HepG2 (cell line): ENCODE data around the gene RASSF6. TPM values are rescaled to one million over a fixed set of nuclear protein-coding genes. Genes with fewer than 3 reads are reported as not detected.
A peak's percentile ranks its signal among the peaks of the same experiment; 100 is the strongest.

Experiments
- ARID4A ChIP-seq: sonication (generic); formaldehyde crosslinking; IDR thresholded peaks from 2 replicates; pipeline ENCODE4 v1.5.0; 2020; ENCODE audit warnings: mild to moderate bottlenecking, missing genetic modification reagents, borderline replicate concordance
- ATAD3A ChIP-seq: sonication (generic); formaldehyde crosslinking; IDR thresholded peaks from 2 replicates; pipeline ENCODE4 v1.4.0; 2020; ENCODE audit warnings: missing genetic modification reagents
- BORCS8-MEF2B ChIP-seq: sonication (generic); formaldehyde crosslinking; IDR thresholded peaks from 2 replicates; pipeline ENCODE4 v1.8.0; 2022; ENCODE audit warnings: mild to moderate bottlenecking, missing genetic modification reagents
- BRD4 ChIP-seq: sonication (generic); formaldehyde crosslinking; IDR thresholded peaks from 2 replicates; pipeline ENCODE4 v1.4.0; 2020; ENCODE audit warnings: missing genetic modification reagents
- CEBPG ChIP-seq: IDR thresholded peaks from 2 replicates; pipeline ENCODE4 v1.6.1; 2016
- HMG20A ChIP-seq: IDR thresholded peaks from 2 replicates; pipeline ENCODE4 v1.6.1; 2016; ENCODE audit warnings: borderline replicate concordance
- HNF4G ChIP-seq, 2 experiments: sonication (generic) in 1 of 2; formaldehyde crosslinking in 1 of 2; IDR thresholded peaks; 2 replicates each; pipeline versions ENCODE4 v1.4.0 to v1.6.1; 2011 to 2020; ENCODE audit warnings: borderline replicate concordance in 2 of 2, low read depth in 2 of 2, mild to moderate bottlenecking in 2 of 2, low read length in 1 of 2, missing genetic modification reagents in 1 of 2, moderate library complexity in 1 of 2
- HNRNPLL ChIP-seq: fragments of 200-400 bp; formaldehyde crosslinking; IDR thresholded peaks from 2 replicates; pipeline ENCODE4 v1.6.1; 2017; ENCODE audit warnings: mild to moderate bottlenecking, low read depth, low read length; ENCODE audit not compliant: poor library complexity, severe bottlenecking
- HOXA7 ChIP-seq: sonication (generic); formaldehyde crosslinking; IDR thresholded peaks from 2 replicates; pipeline ENCODE4 v1.8.1; 2022; ENCODE audit warnings: mild to moderate bottlenecking, missing genetic modification reagents, moderate library complexity
- JDP2 ChIP-seq: sonication (generic); formaldehyde crosslinking; IDR thresholded peaks from 2 replicates; pipeline ENCODE4 v1.8.1; 2022; ENCODE audit warnings: missing genetic modification reagents, borderline replicate concordance
- KAT2B ChIP-seq: fragments of 150-350 bp; IDR thresholded peaks from 2 replicates; pipeline ENCODE4 v1.6.1; 2014; ENCODE audit warnings: low read depth, low read length, borderline replicate concordance
- REL ChIP-seq: sonication (generic); formaldehyde crosslinking; conservative IDR thresholded peaks from 2 replicates; pipeline ENCODE4 v1.8.0; 2022; ENCODE audit warnings: mild to moderate bottlenecking, missing genetic modification reagents, moderate library complexity
- SRSF9 ChIP-seq: fragments of 200-400 bp; formaldehyde crosslinking; IDR thresholded peaks from 2 replicates; pipeline ENCODE4 v1.6.1; 2018; ENCODE audit warnings: borderline replicate concordance, mild to moderate bottlenecking, low read depth, low read length; ENCODE audit not compliant: insufficient read depth, poor library complexity, severe bottlenecking
- STAG1 ChIP-seq: sonication (generic); formaldehyde crosslinking; IDR thresholded peaks from 2 replicates; pipeline ENCODE4 v1.4.0; 2020; ENCODE audit warnings: missing genetic modification reagents
- TAF1 ChIP-seq: sonication (generic); formaldehyde crosslinking; IDR thresholded peaks from 2 replicates; pipeline ENCODE4 v1.4.0; 2020; ENCODE audit warnings: missing genetic modification reagents
- TCF7 ChIP-seq: sonication (generic); IDR thresholded peaks from 2 replicates; pipeline ENCODE4 v1.6.1; 2016; ENCODE audit warnings: antibody characterized with exemption, low read depth
- TSC22D2 ChIP-seq: sonication (generic); formaldehyde crosslinking; IDR thresholded peaks from 2 replicates; pipeline ENCODE4 v1.5.1; 2020; ENCODE audit warnings: missing genetic modification reagents, mild to moderate bottlenecking, borderline replicate concordance
- ZBTB7A ChIP-seq: sonication (generic); formaldehyde crosslinking; IDR thresholded peaks from 2 replicates; pipeline ENCODE4 v1.8.0; 2022; ENCODE audit warnings: mild to moderate bottlenecking, missing genetic modification reagents
- ZKSCAN1 ChIP-seq: fragments of 150-350 bp; IDR thresholded peaks from 2 replicates; pipeline ENCODE4 v1.6.1; 2014; ENCODE audit warnings: low read length
- ZNF143 ChIP-seq: sonication (generic); formaldehyde crosslinking; IDR thresholded peaks from 2 replicates; pipeline ENCODE4 v1.4.0; 2020; ENCODE audit warnings: missing genetic modification reagents
- ZNF460 ChIP-seq: sonication (generic); formaldehyde crosslinking; IDR thresholded peaks from 2 replicates; pipeline ENCODE4 v1.5.1; 2020; ENCODE audit warnings: missing genetic modification reagents, mild to moderate bottlenecking, borderline replicate concordance
- ZNF580 ChIP-seq: IDR thresholded peaks from 2 replicates; pipeline ENCODE4 v1.6.1; 2016; ENCODE audit warnings: low read depth, borderline replicate concordance
- ZNF597 ChIP-seq: sonication (generic); formaldehyde crosslinking; IDR thresholded peaks from 2 replicates; pipeline ENCODE4 v1.5.0; 2020; ENCODE audit warnings: missing genetic modification reagents
- ZNF672 ChIP-seq: sonication (generic); formaldehyde crosslinking; IDR thresholded peaks from 2 replicates; pipeline ENCODE4 v1.8.1; 2022; ENCODE audit warnings: missing genetic modification reagents
- ZNF788 ChIP-seq: sonication (generic); formaldehyde crosslinking; IDR thresholded peaks from 2 replicates; pipeline ENCODE4 v1.5.0; 2020; ENCODE audit warnings: mild to moderate bottlenecking, missing genetic modification reagents, borderline replicate concordance
- ZNF83 ChIP-seq: sonication (generic); formaldehyde crosslinking; IDR thresholded peaks from 2 replicates; pipeline ENCODE4 v1.4.0; 2020; ENCODE audit warnings: missing genetic modification reagents, mild to moderate bottlenecking, borderline replicate concordance
- ZSCAN31 ChIP-seq: sonication (generic); formaldehyde crosslinking; IDR thresholded peaks from 2 replicates; pipeline ENCODE4 v1.5.0; 2020; ENCODE audit warnings: low read depth, mild to moderate bottlenecking, missing genetic modification reagents
- polyA plus RNA-seq, 8 experiments: library from polyadenylated mRNA; depleted of rRNA in 3 of 8; stranded (reverse) in 7 of 8; unstranded in 1 of 8; fragments of >200 nt; fragmentation: Illumina TruSeq in 4 of 8; extraction: Trizol in 4 of 8; gene quantifications; 2 replicates each; pipeline versions ENCODE4 v1.2.1 to v1.2.3, GENCODE V29; 2011 to 2016; ENCODE audit warnings: low read depth in 4 of 8, missing spikeins in 1 of 8, mixed read lengths in 1 of 8; ENCODE audit not compliant: insufficient read depth in 1 of 8
- total RNA-seq, 5 experiments: library from RNA; depleted of rRNA; stranded (reverse); fragments of >200 nt; fragmentation: Illumina TruSeq; extraction: Trizol; gene quantifications; 2 replicates each; pipeline ENCODE4 v1.2.3, GENCODE V29; 2016; ENCODE audit warnings: low read depth in 1 of 5

RASSF6 gene
- total and polyA plus RNA-seq, 2 of the 13 experiments (the other 11 are each of a cell fraction or from before 2014, with no cell fraction given) = 0.03 to 0.11 TPM

DNA sequence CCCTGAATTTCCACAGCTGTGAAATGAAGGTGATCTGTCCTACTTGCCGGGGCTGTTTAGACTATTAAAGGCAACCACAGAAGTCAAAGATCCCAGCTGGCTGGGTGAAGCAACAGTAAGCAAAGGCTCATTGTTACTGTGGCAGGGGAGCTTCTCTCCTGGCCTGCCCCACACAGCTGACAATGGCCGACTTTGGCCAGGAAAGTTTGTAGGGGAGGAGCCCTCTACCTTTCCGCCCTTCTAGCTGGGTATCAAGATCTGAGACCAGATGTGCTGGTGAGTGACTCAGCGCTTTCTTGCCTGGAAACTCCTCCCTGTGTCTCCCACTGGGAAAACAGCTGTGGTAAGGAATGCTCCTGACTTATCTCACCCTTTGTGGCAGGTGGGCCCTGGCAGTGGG is 21.1 kb downstream of the RASSF6 start (continued):
- TF ChIP-seq ARID4A (peak; percentile 71; the same call in 1 of the 2 replicates), ZNF672 (no peak), HMG20A (peak; percentile 87), ATAD3A (CRISPR knock-in tag) (no peak), HNF4G (IDR thresholded peaks at IDR 0.05; ENCODE audit: borderline replicate concordance, low read depth, low read length) (peak; percentile 96), HNF4G (CRISPR knock-in tag; IDR thresholded peaks at IDR 0.05; ENCODE audit: borderline replicate concordance, low read depth) (peak; percentile 55; the same call in 1 of the 2 replicates), ZNF460 (CRISPR knock-in tag) (no peak), BORCS8-MEF2B (CRISPR knock-in tag) (0 out of 2 replicates have a peak, but pooled peaks have one; percentile 41), TCF7 (0 out of 2 replicates have a peak, but pooled peaks have one; percentile 41), CEBPG (peak; percentile 97), REL (CRISPR knock-in tag) (no peak), ZNF580 (CRISPR knock-in tag) (peak; percentile 74; the same call in 1 of the 2 replicates), HNRNPLL (no peak), ZBTB7A (CRISPR knock-in tag) (no peak), ZKSCAN1 (no peak), TSC22D2 (CRISPR knock-in tag) (no peak), JDP2 (CRISPR knock-in tag) (no peak), ZSCAN31 (CRISPR knock-in tag) (no peak), STAG1 (CRISPR knock-in tag) (no peak), ZNF83 (no peak), HOXA7 (CRISPR knock-in tag) (no peak), BRD4 (CRISPR knock-in tag) (no peak), ZNF597 (CRISPR knock-in tag) (no peak), SRSF9 (no peak), ZNF788 (CRISPR knock-in tag) (no peak; the same call in 1 of the 2 replicates), ZNF143 (CRISPR knock-in tag) (no peak), KAT2B (no peak), TAF1 (CRISPR knock-in tag) (peak; percentile 21; the same call in 1 of the 2 replicates)
